GM12864 (cell line): ENCODE measurements around the gene TSEN54.

ENCODE experiments used
- DNase-seq: peaks from one replicate; pipeline ENCODE4 v3.0.0-alpha.2; 2011; ENCODE audit warnings: low read depth
- H3K4me3 ChIP-seq: 2 replicates; pipeline ENCODE4 v1.5.1; 2011; ENCODE audit warnings: mild to moderate bottlenecking, low read depth, low read length, control low read depth
- CTCF ChIP-seq: IDR thresholded peaks from 2 replicates; pipeline ENCODE4 v1.5.1; 2011; ENCODE audit warnings: low read depth, mild to moderate bottlenecking, moderate library complexity, low read length, control low read depth, inconsistent platforms; ENCODE audit errors: missing control alignments

TSEN54 gene

GRCh38 chr17:75493476-75494129 lies 22.7 kb upstream of the TSEN54 start:
- no peak for TF ChIP-seq CTCF
- no peak overlapping the region for H3K4me3 ChIP-seq
- DNase-seq, result no peak

GRCh38 chr17:75494326-75494877 lies 21.9 kb upstream of the TSEN54 start:
- H3K4me3 ChIP-seq, result no peak overlapping the region
- DNase-seq, result no peak
- TF ChIP-seq CTCF, result no peak

GRCh38 chr17:75496005-75496404 lies 20.3 kb upstream of the TSEN54 start:
- no peak for DNase-seq
- TF ChIP-seq CTCF, result no peak
- H3K4me3 ChIP-seq, result no peak overlapping the region

DNA sequence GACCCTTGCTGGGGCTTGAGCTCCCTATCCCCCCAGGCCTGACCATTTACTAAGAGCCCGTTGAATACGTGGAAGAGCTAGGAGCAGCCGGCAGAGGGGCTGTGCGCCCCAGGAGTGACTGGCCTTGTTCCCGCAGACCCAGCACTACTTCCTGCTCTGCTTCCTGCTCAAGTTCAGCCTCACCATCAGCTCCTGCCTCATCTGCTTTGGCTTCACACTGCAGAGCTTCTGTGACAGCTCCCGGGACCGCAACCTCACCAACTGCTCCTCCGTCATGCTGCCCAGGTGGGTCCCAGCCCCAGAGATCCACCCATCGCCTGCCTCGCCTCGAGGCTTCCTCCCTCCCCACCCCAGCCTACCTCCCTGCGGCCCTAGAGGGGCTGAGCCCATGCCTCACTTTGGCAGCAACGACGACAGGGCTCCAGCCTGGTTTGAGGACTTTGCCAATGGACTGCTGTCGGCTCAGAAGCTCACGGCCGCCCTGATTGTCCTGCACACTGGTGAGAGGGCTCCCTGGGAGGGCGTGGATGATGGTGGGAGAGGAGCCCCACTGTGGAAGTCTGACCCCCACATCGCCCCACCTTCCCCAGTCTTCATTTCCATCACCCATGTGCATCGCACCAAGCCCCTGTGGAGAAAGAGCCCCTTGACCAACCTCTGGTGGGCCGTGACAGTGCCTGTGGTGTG lies 18.1 kb upstream of the TSEN54 start:
- no peak for TF ChIP-seq CTCF
- no peak for DNase-seq
- H3K4me3 ChIP-seq, result no peak overlapping the region

- no peak overlapping the region for H3K4me3 ChIP-seq
- DNase-seq, result no peak
- no peak for TF ChIP-seq CTCF
Measured at GRCh38 chr17:75498726-75499213, 17.6 kb upstream of the TSEN54 start.

GRCh38 chr17:75499313-75500022 lies 16.9 kb upstream of the TSEN54 start:
- no peak for TF ChIP-seq CTCF
- no peak overlapping the region for H3K4me3 ChIP-seq
- DNase-seq, result no peak
